Heart left ventricle (tissue), 13 donors: ENCODE results near the gene DERL2.

Source experiments
- CTCF ChIP-seq, 12 donors: fragments of 200-600 bp; sonication (generic) in 4 of 12; IDR thresholded peaks; one replicate each; pipeline versions ENCODE4 v1.5.0 to v1.8.0; 2018 to 2022; ENCODE audit warnings: antibody characterized with exemption in 12 of 12, mild to moderate bottlenecking in 5 of 12
- POLR2A ChIP-seq, 2 donors: fragments of 450-650 bp; IDR thresholded peaks; one replicate each; pipeline ENCODE4 v1.6.1; 2017; ENCODE audit warnings: antibody characterized with exemption in 2 of 2, mild to moderate bottlenecking in 2 of 2, moderate library complexity in 2 of 2
- donor health status: ischemic (EF 13 %, LVEDD 7.1; RV severe dilation, severe dysfunction).
- donor health status: DM: no; HTN: yes; CAD: no.
- donor health status: DM: no; HTN: no; CAD: no.
- donor health status: ischemic (EF 25% LVEDD 6.9; RV normal size, moderate dysfunction).
- donor health status: ischemic (EF 25% LVEDD 5.7; RV mildly dilated, moderate dysfunction).
- donor health status: ischemic (EF 35%, LVEDD 5.7; RV mildly dilated, moderate dysfunction).
- donor health status: nonischemic (EF 11% LVEDD 7.7; RV severe dilation, severe dysfunction).
- donor health status: DM: yes; HTN: yes; CAD: no.
- donor health status: PGD.
- donor health status: ischemic (EF 29% LVEDD 5.4; RV normal size, mild dysfunction).
- donor health status: nonischemic (EF 23%, LVEDD 6.1; RV moderate dilation, normal function).

GRCh38 chr17:5531085-5531418 lies 45.1 kb upstream of the DERL2 start:
- no peak for TF ChIP-seq CTCF (IDR thresholded peaks at IDR 0.05)
- TF ChIP-seq POLR2A (IDR thresholded peaks at IDR 0.05), result no peak
